ENCODE measurements around the gene CTBP2.

The CTBP2 gene

GRCh38 chr10:125116652-125117310, 43.6 kb downstream of the CTBP2 start:
- TF ChIP-seq, protein P1, sequence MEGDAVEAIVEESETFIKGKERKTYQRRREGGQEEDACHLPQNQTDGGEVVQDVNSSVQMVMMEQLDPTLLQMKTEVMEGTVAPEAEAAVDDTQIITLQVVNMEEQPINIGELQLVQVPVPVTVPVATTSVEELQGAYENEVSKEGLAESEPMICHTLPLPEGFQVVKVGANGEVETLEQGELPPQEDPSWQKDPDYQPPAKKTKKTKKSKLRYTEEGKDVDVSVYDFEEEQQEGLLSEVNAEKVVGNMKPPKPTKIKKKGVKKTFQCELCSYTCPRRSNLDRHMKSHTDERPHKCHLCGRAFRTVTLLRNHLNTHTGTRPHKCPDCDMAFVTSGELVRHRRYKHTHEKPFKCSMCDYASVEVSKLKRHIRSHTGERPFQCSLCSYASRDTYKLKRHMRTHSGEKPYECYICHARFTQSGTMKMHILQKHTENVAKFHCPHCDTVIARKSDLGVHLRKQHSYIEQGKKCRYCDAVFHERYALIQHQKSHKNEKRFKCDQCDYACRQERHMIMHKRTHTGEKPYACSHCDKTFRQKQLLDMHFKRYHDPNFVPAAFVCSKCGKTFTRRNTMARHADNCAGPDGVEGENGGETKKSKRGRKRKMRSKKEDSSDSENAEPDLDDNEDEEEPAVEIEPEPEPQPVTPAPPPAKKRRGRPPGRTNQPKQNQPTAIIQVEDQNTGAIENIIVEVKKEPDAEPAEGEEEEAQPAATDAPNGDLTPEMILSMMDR (IDR thresholded peaks at IDR 0.05; ENCODE audit: insufficient read depth, low read length, poor library complexity, severe bottlenecking) = no peak
- DNase-seq (ENCODE audit: extremely low read depth, insufficient read length) = no peak
- Histone ChIP-seq H3K4me3 (replicated peaks; ENCODE audit: low read depth, low read length) (no peak overlapping the region), H3K36me3 (ENCODE audit: control insufficient read depth, insufficient read depth, low read length) (no peaks in the 10 kb centered on the region), H3K27me3 (replicated peaks; ENCODE audit: control insufficient read depth, insufficient read depth, low read length) (peaks cover 2% of the 10 kb centered on the region)

GRCh38 chr10:125116041-125116649, 44.2 kb downstream of the CTBP2 start:
- H3K27me3 ChIP-seq (replicated peaks; ENCODE audit: control insufficient read depth, insufficient read depth, low read length) = peaks cover 2% of the 10 kb centered on the region
- H3K36me3 ChIP-seq (ENCODE audit: control insufficient read depth, insufficient read depth, low read length) = no peaks in the 10 kb centered on the region
- DNase-seq (ENCODE audit: extremely low read depth, insufficient read length) = no peak
- H3K4me3 ChIP-seq (replicated peaks; ENCODE audit: low read depth, low read length) = no peak overlapping the region
- TF ChIP-seq, protein P1 (IDR thresholded peaks at IDR 0.05; ENCODE audit: insufficient read depth, low read length, poor library complexity, severe bottlenecking) = no peak

DNA sequence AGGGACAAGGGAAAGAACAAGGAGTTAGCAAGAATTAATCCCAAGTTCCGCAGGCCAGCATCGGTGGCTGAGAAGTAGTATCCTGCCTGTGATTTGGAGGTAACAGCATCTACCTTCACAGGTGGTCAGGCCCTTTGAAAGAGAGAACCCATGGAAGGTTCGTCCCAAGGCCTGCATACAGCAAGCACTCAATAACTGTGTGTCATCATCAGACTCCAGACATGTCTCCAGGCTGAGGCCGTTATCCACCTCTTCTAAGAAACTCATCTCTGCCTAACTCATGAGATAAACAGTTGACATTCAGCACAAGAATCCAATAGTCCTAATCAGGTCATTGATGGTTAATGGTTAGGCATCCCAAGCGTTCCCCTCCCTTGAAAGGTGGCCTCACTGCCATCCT, 45.0 kb downstream of the CTBP2 start:
- Histone ChIP-seq H3K27me3 (replicated peaks; ENCODE audit: control insufficient read depth, insufficient read depth, low read length) (peaks cover 2% of the 10 kb centered on the region), H3K4me3 (replicated peaks; ENCODE audit: low read depth, low read length) (no peak overlapping the region), H3K36me3 (ENCODE audit: control insufficient read depth, insufficient read depth, low read length) (no peaks in the 10 kb centered on the region)
- DNase-seq (ENCODE audit: extremely low read depth, insufficient read length) = no peak
- TF ChIP-seq, protein P1 (IDR thresholded peaks at IDR 0.05; ENCODE audit: insufficient read depth, low read length, poor library complexity, severe bottlenecking) = no peak

GRCh38 chr10:125114761-125115391, 45.5 kb downstream of the CTBP2 start:
- Histone ChIP-seq H3K27me3 (replicated peaks; ENCODE audit: control insufficient read depth, insufficient read depth, low read length) (peaks cover 2% of the 10 kb centered on the region), H3K36me3 (ENCODE audit: control insufficient read depth, insufficient read depth, low read length) (no peaks in the 10 kb centered on the region), H3K4me3 (replicated peaks; ENCODE audit: low read depth, low read length) (no peak overlapping the region)
- no peak for DNase-seq (ENCODE audit: extremely low read depth, insufficient read length)
- TF ChIP-seq, protein P1 (IDR thresholded peaks at IDR 0.05; ENCODE audit: insufficient read depth, low read length, poor library complexity, severe bottlenecking) = no peak

GRCh38 chr10:125113691-125114371, 46.5 kb downstream of the CTBP2 start:
- no peak overlapping the region for H3K4me3 ChIP-seq (replicated peaks; ENCODE audit: low read depth, low read length)
- no peak for DNase-seq (ENCODE audit: extremely low read depth, insufficient read length)
- TF ChIP-seq, protein P1 (IDR thresholded peaks at IDR 0.05; ENCODE audit: insufficient read depth, low read length, poor library complexity, severe bottlenecking) = no peak
- peaks cover 2% of the 10 kb centered on the region for H3K27me3 ChIP-seq (replicated peaks; ENCODE audit: control insufficient read depth, insufficient read depth, low read length)
- H3K36me3 ChIP-seq (ENCODE audit: control insufficient read depth, insufficient read depth, low read length) = no peaks in the 10 kb centered on the region

Data from GM06990 (cell line).